Measurements from ENCODE around the gene UQCC5. TPM values are rescaled to one million over a fixed set of nuclear protein-coding genes. Genes with fewer than 3 reads are reported as not detected.
A peak's percentile ranks its signal among the peaks of the same experiment; 100 is the strongest.
"Not testable (repeated sequence)": the region's sequence is repeated elsewhere in the genome, so short reads cannot be mapped to it uniquely, and the experiment has no call there.

Gene UQCC5
- polyA plus RNA-seq, 2 donors, result 20.9 to 37.7 TPM

- no peak overlapping the region for H3K27ac ChIP-seq (ENCODE audit: low read depth in 2 of 2, low read length in 1 of 2)
- 88 to 92% methylated on average over 8 of the region's 8 CpGs for WGBS, 2 donors
- peaks cover 0 to 23% of the 10 kb centered on the region in 2 donors for H3K36me3 ChIP-seq (ENCODE audit: control insufficient read depth in 2 of 2, insufficient read depth in 2 of 2, low read length in 1 of 2)
- no peaks in the 10 kb centered on the region for H3K27me3 ChIP-seq (ENCODE audit: control insufficient read depth in 1 of 2, insufficient read depth in 2 of 2, low read length in 2 of 2)
- no peaks in the 10 kb centered on the region for H3K9me3 ChIP-seq (ENCODE audit: control insufficient read depth in 2 of 2, insufficient read depth in 1 of 2, low read depth in 1 of 2, low read length in 1 of 2)
- H3K4me3 ChIP-seq (ENCODE audit: low read depth in 1 of 2, low read length in 2 of 2), result no peak overlapping the region
- H3K4me1 ChIP-seq (ENCODE audit: control insufficient read depth in 2 of 2, insufficient read depth in 2 of 2, low read length in 1 of 2), result peaks cover 9 to 34% of the 10 kb centered on the region in 2 donors
Measured at GRCh38 chr3:52521488-52521824, 14.9 kb upstream of the UQCC5 start.

GRCh38 chr3:52521881-52522650 is 14.3 kb upstream of the UQCC5 start:
- H3K4me1 ChIP-seq (ENCODE audit: control insufficient read depth in 2 of 2, insufficient read depth in 2 of 2, low read length in 1 of 2), result peaks cover 9 to 36% of the 10 kb centered on the region in 2 donors
- peaks cover 0 to 25% of the 10 kb centered on the region in 2 donors for H3K36me3 ChIP-seq (ENCODE audit: control insufficient read depth in 2 of 2, insufficient read depth in 2 of 2, low read length in 1 of 2)
- no peaks in the 10 kb centered on the region for H3K27me3 ChIP-seq (ENCODE audit: control insufficient read depth in 1 of 2, insufficient read depth in 2 of 2, low read length in 2 of 2)
- no peak overlapping the region for H3K27ac ChIP-seq (ENCODE audit: low read depth in 2 of 2, low read length in 1 of 2)
- no peaks in the 10 kb centered on the region for H3K9me3 ChIP-seq (ENCODE audit: control insufficient read depth in 2 of 2, insufficient read depth in 1 of 2, low read depth in 1 of 2, low read length in 1 of 2)
- no peak overlapping the region for H3K4me3 ChIP-seq (ENCODE audit: low read depth in 1 of 2, low read length in 2 of 2)
- 91 to 92% methylated on average over 33 of the region's 33 CpGs for WGBS, 2 donors

- H3K4me3 ChIP-seq (ENCODE audit: low read depth in 1 of 2, low read length in 2 of 2), result no peak overlapping the region
- H3K9me3 ChIP-seq (ENCODE audit: control insufficient read depth in 2 of 2, insufficient read depth in 1 of 2, low read depth in 1 of 2, low read length in 1 of 2), result no peaks in the 10 kb centered on the region
- WGBS, 2 donors, result 89 to 95% methylated on average over 14 of the region's 14 CpGs
- H3K36me3 ChIP-seq (ENCODE audit: control insufficient read depth in 2 of 2, insufficient read depth in 2 of 2, low read length in 1 of 2), result peaks cover 0 to 31% of the 10 kb centered on the region in 2 donors
- no peaks in the 10 kb centered on the region for H3K27me3 ChIP-seq (ENCODE audit: control insufficient read depth in 1 of 2, insufficient read depth in 2 of 2, low read length in 2 of 2)
- no peak overlapping the region for H3K27ac ChIP-seq (ENCODE audit: low read depth in 2 of 2, low read length in 1 of 2)
- peaks cover 9 to 42% of the 10 kb centered on the region in 2 donors for H3K4me1 ChIP-seq (ENCODE audit: control insufficient read depth in 2 of 2, insufficient read depth in 2 of 2, low read length in 1 of 2)
Measured at GRCh38 chr3:52522651-52523251, 13.7 kb upstream of the UQCC5 start.

- whole genome bisulfite sequencing, 2 donors, result 93 to 95% methylated on average over 26 of the region's 26 CpGs
- Histone ChIP-seq H3K9me3 (ENCODE audit: control insufficient read depth in 2 of 2, insufficient read depth in 1 of 2, low read depth in 1 of 2, low read length in 1 of 2) (no peaks in the 10 kb centered on the region), H3K4me1 (ENCODE audit: control insufficient read depth in 2 of 2, insufficient read depth in 2 of 2, low read length in 1 of 2) (peaks cover 9 to 39% of the 10 kb centered on the region in 2 donors), H3K4me3 (ENCODE audit: low read depth in 1 of 2, low read length in 2 of 2) (no peak overlapping the region), H3K27ac (ENCODE audit: low read depth in 2 of 2, low read length in 1 of 2) (no peak overlapping the region), H3K27me3 (ENCODE audit: control insufficient read depth in 1 of 2, insufficient read depth in 2 of 2, low read length in 2 of 2) (no peaks in the 10 kb centered on the region), H3K36me3 (ENCODE audit: control insufficient read depth in 2 of 2, insufficient read depth in 2 of 2, low read length in 1 of 2) (peaks cover 0 to 39% of the 10 kb centered on the region in 2 donors)
Measured at GRCh38 chr3:52523386-52524257, 12.8 kb upstream of the UQCC5 start.

- H3K4me3 ChIP-seq (ENCODE audit: low read depth in 1 of 2, low read length in 2 of 2), result no peak overlapping the region
- 90 to 93% methylated on average over 18 of the region's 18 CpGs for WGBS, 2 donors
- H3K27me3 ChIP-seq (ENCODE audit: control insufficient read depth in 1 of 2, insufficient read depth in 2 of 2, low read length in 2 of 2), result no peaks in the 10 kb centered on the region
- H3K36me3 ChIP-seq (ENCODE audit: control insufficient read depth in 2 of 2, insufficient read depth in 2 of 2, low read length in 1 of 2), result peaks cover 0 to 44% of the 10 kb centered on the region in 2 donors
- peak overlapping the region; percentile 88 to 94 for H3K27ac ChIP-seq (ENCODE audit: low read depth in 2 of 2, low read length in 1 of 2)
- H3K4me1 ChIP-seq (ENCODE audit: control insufficient read depth in 2 of 2, insufficient read depth in 2 of 2, low read length in 1 of 2), result peaks cover 9 to 38% of the 10 kb centered on the region in 2 donors
- H3K9me3 ChIP-seq (ENCODE audit: control insufficient read depth in 2 of 2, insufficient read depth in 1 of 2, low read depth in 1 of 2, low read length in 1 of 2), result no peaks in the 10 kb centered on the region
Measured at GRCh38 chr3:52524258-52524751, 12.1 kb upstream of the UQCC5 start.

GRCh38 chr3:52524752-52525679 is 11.4 kb upstream of the UQCC5 start:
- Histone ChIP-seq H3K27ac (ENCODE audit: low read depth in 2 of 2, low read length in 1 of 2) (peak overlapping the region; percentile 88 to 94), H3K9me3 (ENCODE audit: control insufficient read depth in 2 of 2, insufficient read depth in 1 of 2, low read depth in 1 of 2, low read length in 1 of 2) (no peaks in the 10 kb centered on the region), H3K4me1 (ENCODE audit: control insufficient read depth in 2 of 2, insufficient read depth in 2 of 2, low read length in 1 of 2) (peaks cover 9 to 45% of the 10 kb centered on the region in 2 donors), H3K4me3 (ENCODE audit: low read depth in 1 of 2, low read length in 2 of 2) (no peak overlapping the region), H3K36me3 (ENCODE audit: control insufficient read depth in 2 of 2, insufficient read depth in 2 of 2, low read length in 1 of 2) (peaks cover 0 to 44% of the 10 kb centered on the region in 2 donors), H3K27me3 (ENCODE audit: control insufficient read depth in 1 of 2, insufficient read depth in 2 of 2, low read length in 2 of 2) (no peaks in the 10 kb centered on the region)
- WGBS, 2 donors, result 36 to 49% methylated on average over 32 to 34 of the region's 34 CpGs

GRCh38 chr3:52525680-52526561 is 10.5 kb upstream of the UQCC5 start:
- no peak overlapping the region for H3K4me3 ChIP-seq (ENCODE audit: low read depth in 1 of 2, low read length in 2 of 2)
- H3K36me3 ChIP-seq (ENCODE audit: control insufficient read depth in 2 of 2, insufficient read depth in 2 of 2, low read length in 1 of 2), result peaks cover 0 to 44% of the 10 kb centered on the region in 2 donors
- no peaks in the 10 kb centered on the region for H3K9me3 ChIP-seq (ENCODE audit: control insufficient read depth in 2 of 2, insufficient read depth in 1 of 2, low read depth in 1 of 2, low read length in 1 of 2)
- H3K27ac ChIP-seq (ENCODE audit: low read depth in 2 of 2, low read length in 1 of 2), result peak overlapping the region; percentile 88 to 94
- 51 to 75% methylated on average over 9 of the region's 9 CpGs for WGBS, 2 donors
- H3K4me1 ChIP-seq (ENCODE audit: control insufficient read depth in 2 of 2, insufficient read depth in 2 of 2, low read length in 1 of 2), result peaks cover 12 to 50% of the 10 kb centered on the region in 2 donors
- no peaks in the 10 kb centered on the region for H3K27me3 ChIP-seq (ENCODE audit: control insufficient read depth in 1 of 2, insufficient read depth in 2 of 2, low read length in 2 of 2)

- 83 to 86% methylated on average over 5 of the region's 5 CpGs for WGBS, 2 donors
- Histone ChIP-seq H3K27ac (ENCODE audit: low read depth in 2 of 2, low read length in 1 of 2) (peak overlapping the region; percentile 88 to 94), H3K36me3 (ENCODE audit: control insufficient read depth in 2 of 2, insufficient read depth in 2 of 2, low read length in 1 of 2) (peaks cover 0 to 44% of the 10 kb centered on the region in 2 donors)
Measured at GRCh38 chr3:52526671-52527038, 9.8 kb upstream of the UQCC5 start.

More at GRCh38 chr3:52526671-52527038, 9.8 kb upstream of the UQCC5 start:
- H3K9me3 ChIP-seq (ENCODE audit: control insufficient read depth in 2 of 2, insufficient read depth in 1 of 2, low read depth in 1 of 2, low read length in 1 of 2); H3K27me3 ChIP-seq (ENCODE audit: control insufficient read depth in 1 of 2, insufficient read depth in 2 of 2, low read length in 2 of 2); H3K4me3 ChIP-seq (ENCODE audit: low read depth in 1 of 2, low read length in 2 of 2): not testable (repeated sequence)
- peaks cover 19 to 56% of the 10 kb centered on the region in 2 donors for H3K4me1 ChIP-seq (ENCODE audit: control insufficient read depth in 2 of 2, insufficient read depth in 2 of 2, low read length in 1 of 2)
